ENCODE results near the gene BAIAP2L2.

The BAIAP2L2 gene

DNA sequence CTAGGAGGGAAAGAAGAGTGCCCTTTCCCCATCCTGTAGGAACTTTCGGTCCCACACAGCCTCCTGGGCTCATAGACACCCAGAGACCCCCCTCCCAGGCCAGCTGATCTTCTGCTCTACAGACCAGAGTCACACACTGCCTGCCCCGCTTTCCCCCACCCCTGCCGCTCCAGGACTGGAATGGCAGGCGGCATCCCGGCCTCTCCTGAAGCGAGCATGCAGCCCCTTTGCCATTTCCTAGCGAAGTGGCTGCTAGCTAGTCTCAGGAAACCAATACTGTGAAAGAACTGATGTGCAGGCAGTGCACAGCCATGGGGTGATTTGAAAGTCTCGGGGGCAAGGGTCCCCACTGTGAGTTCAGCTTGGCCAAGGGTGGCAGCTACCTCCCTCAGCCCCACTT is 44.9 kb downstream of the BAIAP2L2 start:
- Histone ChIP-seq H3K36me3 (ENCODE audit: insufficient read depth, low read length) (no peaks in the 10 kb centered on the region), H3K9me2 (replicated peaks; ENCODE audit: low read depth, low read length) (no peaks in the 10 kb centered on the region), H3K79me2 (ENCODE audit: insufficient read depth, low read length) (no peaks in the 10 kb centered on the region), H3K9ac (ENCODE audit: low read depth, low read length, poor library complexity, severe bottlenecking) (no peak overlapping the region), H2AFZ (ENCODE audit: low read length) (no peak overlapping the region), H3K4me2 (ENCODE audit: low read depth, low read length, poor library complexity, severe bottlenecking) (no peak overlapping the region), H3K4me3 (ENCODE audit: low read length, poor library complexity, severe bottlenecking) (no peak overlapping the region), H3F3A (ENCODE audit: low read depth) (no peaks in the 10 kb centered on the region), H3K27me3 (ENCODE audit: insufficient read depth, low read length, poor library complexity, severe bottlenecking) (no peaks in the 10 kb centered on the region), H3K4me1 (ENCODE audit: insufficient read depth, low read length, poor library complexity, severe bottlenecking) (no peaks in the 10 kb centered on the region), H4K20me1 (ENCODE audit: insufficient read depth, low read length, poor library complexity, severe bottlenecking) (no peaks in the 10 kb centered on the region), H3K9me3 (ENCODE audit: insufficient read depth, low read depth, low read length) (no peaks in the 10 kb centered on the region)
- TF ChIP-seq CTCF (conservative IDR thresholded peaks at IDR 0.05; ENCODE audit: low read length) (no peak), EZH2phosphoT487 (IDR thresholded peaks at IDR 0.05; ENCODE audit: borderline replicate concordance) (no peak)

DNA sequence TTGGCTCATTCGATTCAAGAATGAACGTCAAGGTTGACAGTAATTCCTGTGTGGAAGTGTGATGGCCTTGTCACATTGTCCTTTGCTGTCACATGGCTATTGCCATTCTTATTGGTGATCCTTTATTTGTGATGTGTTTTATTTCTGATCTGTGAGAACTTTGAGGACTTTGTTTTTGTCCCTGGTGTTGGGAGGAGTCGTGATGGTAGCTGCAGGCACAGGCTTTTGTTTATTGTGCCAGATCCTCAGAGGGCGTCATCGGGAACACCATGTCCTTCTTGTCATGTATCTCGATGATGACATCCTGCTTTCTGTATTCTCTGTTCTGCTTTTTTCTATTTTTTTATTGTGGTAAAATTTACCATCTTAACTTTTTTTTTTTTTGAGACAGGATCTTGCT is 47.7 kb downstream of the BAIAP2L2 start:
- Histone ChIP-seq H2AFZ (ENCODE audit: low read length) (no peak overlapping the region), H3K27me3 (ENCODE audit: insufficient read depth, low read length, poor library complexity, severe bottlenecking) (no peaks in the 10 kb centered on the region), H3K4me1 (ENCODE audit: insufficient read depth, low read length, poor library complexity, severe bottlenecking) (no peaks in the 10 kb centered on the region), H3F3A (ENCODE audit: low read depth) (no peaks in the 10 kb centered on the region), H3K36me3 (ENCODE audit: insufficient read depth, low read length) (no peaks in the 10 kb centered on the region), H3K4me3 (ENCODE audit: low read length, poor library complexity, severe bottlenecking) (no peak overlapping the region), H4K20me1 (ENCODE audit: insufficient read depth, low read length, poor library complexity, severe bottlenecking) (no peaks in the 10 kb centered on the region), H3K9me2 (replicated peaks; ENCODE audit: low read depth, low read length) (no peaks in the 10 kb centered on the region), H3K9me3 (ENCODE audit: insufficient read depth, low read depth, low read length) (no peaks in the 10 kb centered on the region), H3K4me2 (ENCODE audit: low read depth, low read length, poor library complexity, severe bottlenecking) (no peak overlapping the region), H3K79me2 (ENCODE audit: insufficient read depth, low read length) (no peaks in the 10 kb centered on the region), H3K9ac (ENCODE audit: low read depth, low read length, poor library complexity, severe bottlenecking) (no peak overlapping the region)
- TF ChIP-seq EZH2phosphoT487 (IDR thresholded peaks at IDR 0.05; ENCODE audit: borderline replicate concordance) (no peak), CTCF (conservative IDR thresholded peaks at IDR 0.05; ENCODE audit: low read length) (no peak)

DNA sequence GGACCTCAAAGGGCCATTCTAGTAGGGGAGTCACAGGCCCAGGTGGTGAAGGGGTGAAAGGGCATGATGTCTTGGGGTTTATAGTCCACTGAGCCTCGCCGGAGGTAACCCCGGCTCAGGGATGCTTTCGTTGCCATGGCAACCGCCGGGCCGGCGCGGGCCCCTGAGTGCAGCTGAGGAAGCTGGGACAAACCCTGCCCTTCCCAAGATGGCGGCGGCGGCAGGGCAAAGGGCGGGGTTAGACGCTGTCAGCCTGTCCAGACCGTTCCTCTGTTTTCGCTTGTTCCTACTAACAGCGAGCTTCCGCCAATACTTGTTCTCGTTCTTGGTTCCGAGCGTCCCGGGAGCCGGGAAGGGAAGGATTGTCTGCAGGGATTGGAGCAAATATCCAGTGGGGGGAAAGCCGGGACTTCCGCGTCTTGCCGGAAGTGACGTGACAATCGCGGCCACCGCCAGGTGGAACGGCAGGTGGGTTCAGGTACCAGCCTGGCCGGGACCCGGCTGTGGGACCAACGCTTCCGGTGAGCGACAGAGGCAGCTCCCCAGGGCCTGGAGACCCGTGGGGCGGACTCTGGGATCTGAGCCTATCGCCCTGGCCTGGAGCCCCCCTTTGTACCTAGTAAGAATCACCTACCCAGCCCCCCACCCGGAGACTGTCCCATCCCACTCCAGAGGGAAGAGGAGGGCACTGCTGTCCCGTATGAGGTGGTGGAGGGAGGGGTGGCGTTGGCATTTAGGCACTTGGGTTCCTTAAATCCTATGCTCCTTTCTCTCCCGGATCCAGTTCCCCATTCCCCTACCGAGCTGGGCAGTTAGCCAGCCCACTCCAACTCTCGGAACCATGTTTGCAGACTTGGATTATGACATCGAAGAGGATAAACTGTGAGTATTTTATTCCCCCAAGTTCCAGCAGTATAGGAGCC is 53.3 kb downstream of the BAIAP2L2 start, which contains the start of gene PICK1:
Gene PICK1, plus strand, starts transcription at position 436 of the 923 bp plus-strand sequence. Its CDS starts 406 bp downstream, at position 842.
- Histone ChIP-seq H3K9me3 (ENCODE audit: insufficient read depth, low read depth, low read length) (no peaks in the 10 kb centered on the region), H3K9ac (ENCODE audit: low read depth, low read length, poor library complexity, severe bottlenecking) (no peak within 1 kb of the TSS), H3K4me1 (ENCODE audit: insufficient read depth, low read length, poor library complexity, severe bottlenecking) (no peaks in the 10 kb centered on the region), H3K9me2 (replicated peaks; ENCODE audit: low read depth, low read length) (no peaks in the 10 kb centered on the region), H3K4me2 (ENCODE audit: low read depth, low read length, poor library complexity, severe bottlenecking) (peak within 1 kb of the TSS; percentile 34), H3K79me2 (ENCODE audit: insufficient read depth, low read length) (no peaks in the 10 kb centered on the region), H3K36me3 (ENCODE audit: insufficient read depth, low read length) (no peaks in the 10 kb centered on the region), H4K20me1 (ENCODE audit: insufficient read depth, low read length, poor library complexity, severe bottlenecking) (no peaks in the 10 kb centered on the region), H3K27me3 (ENCODE audit: insufficient read depth, low read length, poor library complexity, severe bottlenecking) (no peaks in the 10 kb centered on the region), H2AFZ (ENCODE audit: low read length) (peak within 1 kb of the TSS; percentile 84), H3F3A (ENCODE audit: low read depth) (no peaks in the 10 kb centered on the region), H3K4me3 (ENCODE audit: low read length, poor library complexity, severe bottlenecking) (peak within 1 kb of the TSS; percentile 65)
- no peak for TF ChIP-seq CTCF (conservative IDR thresholded peaks at IDR 0.05; ENCODE audit: low read length)
- no peak for TF ChIP-seq EZH2phosphoT487 (IDR thresholded peaks at IDR 0.05; ENCODE audit: borderline replicate concordance)
